ENCODE data around the gene OIT3. TPM values are rescaled to one million over a fixed set of nuclear protein-coding genes. Genes with fewer than 3 reads are reported as not detected.

The OIT3 gene
- total and polyA plus RNA-seq, 9 donors: 4.9 to 11.0 (median 7.9) TPM

GRCh38 chr10:72976886-72977285 is 83.3 kb downstream of the OIT3 start:
- Histone ChIP-seq H3K27ac (ENCODE audit: low read length) (no peak overlapping the region), H3K36me3 (ENCODE audit: control insufficient read depth, insufficient read depth, low read length) (no peaks in the 10 kb centered on the region), H3K9me3 (replicated peaks; ENCODE audit: control insufficient read depth, low read depth, low read length) (peaks cover 21% of the 10 kb centered on the region), H3K4me1 (ENCODE audit: control insufficient read depth, insufficient read depth, low read length) (no peaks in the 10 kb centered on the region), H3K4me3 (ENCODE audit: low read length) (no peak overlapping the region), H3K27me3 (ENCODE audit: control insufficient read depth, insufficient read depth, low read length) (no peaks in the 10 kb centered on the region)
- DNase-seq: no peak
- no CpG with 5 or more reads among the region's 1 CpG for WGBS (ENCODE audit: insufficient coverage)

- no peaks in the 10 kb centered on the region for H3K36me3 ChIP-seq (ENCODE audit: control insufficient read depth, insufficient read depth, low read length)
- H3K4me3 ChIP-seq (ENCODE audit: low read length): no peak overlapping the region
- no peaks in the 10 kb centered on the region for H3K27me3 ChIP-seq (ENCODE audit: control insufficient read depth, insufficient read depth, low read length)
- H3K9me3 ChIP-seq (replicated peaks; ENCODE audit: control insufficient read depth, low read depth, low read length): peaks cover 24% of the 10 kb centered on the region
- no peak overlapping the region for H3K27ac ChIP-seq (ENCODE audit: low read length)
- no peaks in the 10 kb centered on the region for H3K4me1 ChIP-seq (ENCODE audit: control insufficient read depth, insufficient read depth, low read length)
- DNase-seq: no peak
These were observed 86.2 kb downstream of the OIT3 start for GRCh38 chr10:72979709-72980108.

GRCh38 chr10:72980348-72980747 is 86.8 kb downstream of the OIT3 start:
- no peak for DNase-seq
- Histone ChIP-seq H3K4me1 (ENCODE audit: control insufficient read depth, insufficient read depth, low read length) (no peaks in the 10 kb centered on the region), H3K4me3 (ENCODE audit: low read length) (no peak overlapping the region), H3K9me3 (replicated peaks; ENCODE audit: control insufficient read depth, low read depth, low read length) (peaks cover 22% of the 10 kb centered on the region), H3K27me3 (ENCODE audit: control insufficient read depth, insufficient read depth, low read length) (no peaks in the 10 kb centered on the region), H3K36me3 (ENCODE audit: control insufficient read depth, insufficient read depth, low read length) (no peaks in the 10 kb centered on the region), H3K27ac (ENCODE audit: low read length) (no peak overlapping the region)
- 100% methylated on average over 2 of the region's 2 CpGs for WGBS (ENCODE audit: insufficient coverage)

- H3K4me3 ChIP-seq (ENCODE audit: low read length): no peak overlapping the region
- H3K27ac ChIP-seq (ENCODE audit: low read length): no peak overlapping the region
- H3K27me3 ChIP-seq (ENCODE audit: control insufficient read depth, insufficient read depth, low read length): no peaks in the 10 kb centered on the region
- peaks cover 19% of the 10 kb centered on the region for H3K9me3 ChIP-seq (replicated peaks; ENCODE audit: control insufficient read depth, low read depth, low read length)
- 91% methylated on average over 4 of the region's 4 CpGs for WGBS (ENCODE audit: insufficient coverage)
- H3K36me3 ChIP-seq (ENCODE audit: control insufficient read depth, insufficient read depth, low read length): no peaks in the 10 kb centered on the region
- no peak for DNase-seq
- no peaks in the 10 kb centered on the region for H3K4me1 ChIP-seq (ENCODE audit: control insufficient read depth, insufficient read depth, low read length)
These were observed 87.7 kb downstream of the OIT3 start for GRCh38 chr10:72981028-72981881.

GRCh38 chr10:72981882-72982529 is 88.5 kb downstream of the OIT3 start:
- H3K4me1 ChIP-seq (ENCODE audit: control insufficient read depth, insufficient read depth, low read length): no peaks in the 10 kb centered on the region
- H3K36me3 ChIP-seq (ENCODE audit: control insufficient read depth, insufficient read depth, low read length): no peaks in the 10 kb centered on the region
- H3K9me3 ChIP-seq (replicated peaks; ENCODE audit: control insufficient read depth, low read depth, low read length): peaks cover 19% of the 10 kb centered on the region
- no peak for DNase-seq
- no peak overlapping the region for H3K27ac ChIP-seq (ENCODE audit: low read length)
- no peaks in the 10 kb centered on the region for H3K27me3 ChIP-seq (ENCODE audit: control insufficient read depth, insufficient read depth, low read length)
- WGBS (ENCODE audit: insufficient coverage): no CpG with 5 or more reads among the region's 2 CpGs
- no peak overlapping the region for H3K4me3 ChIP-seq (ENCODE audit: low read length)

Other genes with a start within 250 kb of the OIT3 start
- gene MCU, start 201.6 kb upstream of the OIT3 start, total RNA-seq: 114 TPM
- gene MCU, start 201.6 kb upstream of the OIT3 start, polyA plus RNA-seq (ENCODE audit: insufficient read depth in 1 of 8, insufficient read length in 8 of 8, low replicate concordance in 1 of 8): 100 to 1,000 TPM in 4 of 8 donors, 10 to 100 TPM in 4; 81.9 to 135 (median 106) TPM
- gene PLA2G12B, start 61.1 kb downstream of the OIT3 start, total RNA-seq: not detected
- gene PLA2G12B, start 61.1 kb downstream of the OIT3 start, polyA plus RNA-seq (ENCODE audit: insufficient read depth in 1 of 8, insufficient read length in 8 of 8, low replicate concordance in 1 of 8): 1 to 10 TPM in 1 of 8 donors, under 1 TPM in 3, not detected in 4; 0.18 to 1.1 (median 0.21) TPM
- gene P4HA1, start 203.1 kb downstream of the OIT3 start, total RNA-seq: 74.8 TPM
- 10 to 100 TPM; 45.2 to 95.5 (median 50.2) TPM for gene P4HA1, start 203.1 kb downstream of the OIT3 start, polyA plus RNA-seq (ENCODE audit: insufficient read depth in 1 of 8, insufficient read length in 8 of 8, low replicate concordance in 1 of 8)
- gene NUDT13, start 216.7 kb downstream of the OIT3 start, total RNA-seq: 2.0 TPM
- gene NUDT13, start 216.7 kb downstream of the OIT3 start, polyA plus RNA-seq (ENCODE audit: insufficient read depth in 1 of 8, insufficient read length in 8 of 8, low replicate concordance in 1 of 8): 1 to 10 TPM; 2.3 to 5.0 (median 3.0) TPM